Stimulated activated CD8-positive, alpha-beta memory T cell treated with anti-CD3 and anti-CD28 coated beads, Interleukin-4, amount 100 ng/mL, for 4 hours (primary cell): ENCODE data around the gene LRRC46.

ENCODE experiments used
- DNase-seq, 2 donors: peaks; one replicate each; pipeline ENCODE4 v3.0.0-alpha.2; 2020; ENCODE audit warnings: low read depth in 2 of 2, low spot score in 1 of 2

Gene LRRC46

GRCh38 chr17:47875011-47875985, 43.8 kb downstream of the LRRC46 start:
- DNase-seq, result no peak

- DNase-seq, result no peak
Measured at GRCh38 chr17:47877368-47878034, 46.0 kb downstream of the LRRC46 start.

GRCh38 chr17:47878203-47879027, 46.9 kb downstream of the LRRC46 start:
- no peak for DNase-seq

- no peak for DNase-seq
Measured at GRCh38 chr17:47879028-47879585, 47.6 kb downstream of the LRRC46 start.

- DNase-seq, result no peak
Measured at GRCh38 chr17:47879776-47880454, 48.4 kb downstream of the LRRC46 start.

GRCh38 chr17:47882247-47882646, 50.8 kb downstream of the LRRC46 start:
- no peak for DNase-seq

- no peak for DNase-seq
Measured at GRCh38 chr17:47882695-47883588, 51.5 kb downstream of the LRRC46 start.

GRCh38 chr17:47883589-47884426, 52.3 kb downstream of the LRRC46 start:
- no peak for DNase-seq

- DNase-seq, result no peak
Measured at GRCh38 chr17:47884427-47884740, 52.9 kb downstream of the LRRC46 start.

GRCh38 chr17:47884905-47885730, 53.6 kb downstream of the LRRC46 start:
- no peak for DNase-seq
